Measurements from ENCODE around the gene ADARB2. TPM values are rescaled to one million over a fixed set of nuclear protein-coding genes. Genes with fewer than 3 reads are reported as not detected.

Gene ADARB2
- total RNA-seq, 1 donor from 2014 or later = 38.7 TPM

DNA sequence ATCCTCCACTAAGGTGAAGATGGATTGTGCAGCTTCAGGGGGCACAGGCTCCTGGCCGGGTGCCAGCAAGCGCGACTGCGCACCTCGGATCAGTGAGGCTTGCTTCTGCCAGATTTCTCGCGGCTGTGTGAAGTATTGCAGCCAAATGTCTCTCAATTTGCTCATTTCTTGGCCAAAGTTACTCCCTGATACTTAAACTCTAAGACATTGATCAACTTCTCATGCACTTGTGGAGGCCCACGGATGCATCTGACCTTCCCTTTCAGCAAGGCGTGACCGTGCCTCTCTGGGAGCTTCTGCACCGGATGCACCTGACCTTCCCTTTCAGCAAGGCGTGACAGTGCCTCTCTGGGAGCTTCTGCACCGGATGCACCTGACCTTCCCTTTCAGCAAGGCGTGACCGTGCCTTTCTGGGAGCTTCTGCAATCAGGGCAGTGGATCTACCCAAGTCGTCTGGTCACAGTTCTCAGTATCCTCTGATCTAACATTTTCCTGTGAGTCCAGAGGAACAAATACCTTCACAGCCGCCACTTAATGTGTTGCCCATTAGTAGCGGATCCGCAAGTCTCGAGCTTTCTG lies 248.3 kb downstream of the ADARB2 start:
- peak; percentile 75 for DNase-seq (ENCODE audit: extremely low spot score, unreplicated experiment)
- Mint-ChIP-seq H3K27me3 (ENCODE audit: unreplicated experiment) (peaks cover 4% of the 10 kb centered on the region), H3K4me1 (ENCODE audit: unreplicated experiment) (no peaks in the 10 kb centered on the region), H3K27ac (ENCODE audit: unreplicated experiment) (no peak overlapping the region), H3K36me3 (ENCODE audit: unreplicated experiment) (no peaks in the 10 kb centered on the region), H3K4me3 (ENCODE audit: unreplicated experiment) (no peak overlapping the region), H3K9me3 (ENCODE audit: unreplicated experiment) (no peaks in the 10 kb centered on the region)
- TF ChIP-seq, protein P1, sequence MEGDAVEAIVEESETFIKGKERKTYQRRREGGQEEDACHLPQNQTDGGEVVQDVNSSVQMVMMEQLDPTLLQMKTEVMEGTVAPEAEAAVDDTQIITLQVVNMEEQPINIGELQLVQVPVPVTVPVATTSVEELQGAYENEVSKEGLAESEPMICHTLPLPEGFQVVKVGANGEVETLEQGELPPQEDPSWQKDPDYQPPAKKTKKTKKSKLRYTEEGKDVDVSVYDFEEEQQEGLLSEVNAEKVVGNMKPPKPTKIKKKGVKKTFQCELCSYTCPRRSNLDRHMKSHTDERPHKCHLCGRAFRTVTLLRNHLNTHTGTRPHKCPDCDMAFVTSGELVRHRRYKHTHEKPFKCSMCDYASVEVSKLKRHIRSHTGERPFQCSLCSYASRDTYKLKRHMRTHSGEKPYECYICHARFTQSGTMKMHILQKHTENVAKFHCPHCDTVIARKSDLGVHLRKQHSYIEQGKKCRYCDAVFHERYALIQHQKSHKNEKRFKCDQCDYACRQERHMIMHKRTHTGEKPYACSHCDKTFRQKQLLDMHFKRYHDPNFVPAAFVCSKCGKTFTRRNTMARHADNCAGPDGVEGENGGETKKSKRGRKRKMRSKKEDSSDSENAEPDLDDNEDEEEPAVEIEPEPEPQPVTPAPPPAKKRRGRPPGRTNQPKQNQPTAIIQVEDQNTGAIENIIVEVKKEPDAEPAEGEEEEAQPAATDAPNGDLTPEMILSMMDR (IDR thresholded peaks at IDR 0.05) = no peak

DNA sequence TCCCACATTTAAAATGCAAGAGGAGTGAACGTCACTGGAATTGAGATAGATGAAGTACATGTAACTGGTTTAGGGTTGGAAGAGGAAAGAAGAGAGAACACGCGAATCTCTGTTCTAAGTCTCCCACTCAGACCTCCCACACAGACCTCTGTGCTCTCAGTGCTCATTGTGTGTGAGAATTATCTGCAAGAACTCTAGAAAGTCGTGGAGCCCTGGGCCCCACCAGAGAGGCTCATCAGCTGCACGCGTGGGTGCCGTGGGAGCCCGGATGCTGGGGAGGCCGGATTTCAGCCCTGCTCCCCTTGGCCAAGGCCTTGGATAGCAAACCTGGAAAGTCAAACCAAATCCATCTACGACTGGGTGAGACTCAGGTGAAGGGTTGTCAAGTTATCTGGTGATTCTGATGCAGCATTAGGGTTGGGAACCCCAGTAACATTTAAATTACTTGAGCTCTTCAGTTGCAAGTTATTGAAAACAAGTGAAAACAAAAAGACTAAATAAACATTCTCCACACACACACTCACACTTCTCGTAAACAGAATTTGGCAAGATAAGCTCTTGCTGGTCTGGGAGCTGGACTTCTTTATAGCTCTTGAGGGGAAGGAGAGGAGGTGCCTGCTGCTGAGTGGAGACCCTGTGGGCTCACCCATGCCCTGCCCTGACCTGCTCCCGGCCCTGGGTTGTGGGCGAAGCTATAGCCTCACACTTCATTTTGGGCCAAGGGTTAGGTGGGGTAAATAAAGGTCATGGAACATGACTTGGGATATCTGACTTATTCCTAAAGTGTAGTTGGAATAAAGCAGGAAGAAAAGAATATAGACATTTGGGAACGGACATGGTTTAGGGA lies 250.3 kb downstream of the ADARB2 start:
- Mint-ChIP-seq H3K27me3 (ENCODE audit: unreplicated experiment) (peaks cover 23% of the 10 kb centered on the region), H3K36me3 (ENCODE audit: unreplicated experiment) (no peaks in the 10 kb centered on the region), H3K27ac (ENCODE audit: unreplicated experiment) (no peak overlapping the region), H3K4me3 (ENCODE audit: unreplicated experiment) (no peak overlapping the region), H3K4me1 (ENCODE audit: unreplicated experiment) (no peaks in the 10 kb centered on the region), H3K9me3 (ENCODE audit: unreplicated experiment) (no peaks in the 10 kb centered on the region)
- TF ChIP-seq, protein P1 (IDR thresholded peaks at IDR 0.05) = no peak
- peak; percentile 75 for DNase-seq (ENCODE audit: extremely low spot score, unreplicated experiment)

DNA sequence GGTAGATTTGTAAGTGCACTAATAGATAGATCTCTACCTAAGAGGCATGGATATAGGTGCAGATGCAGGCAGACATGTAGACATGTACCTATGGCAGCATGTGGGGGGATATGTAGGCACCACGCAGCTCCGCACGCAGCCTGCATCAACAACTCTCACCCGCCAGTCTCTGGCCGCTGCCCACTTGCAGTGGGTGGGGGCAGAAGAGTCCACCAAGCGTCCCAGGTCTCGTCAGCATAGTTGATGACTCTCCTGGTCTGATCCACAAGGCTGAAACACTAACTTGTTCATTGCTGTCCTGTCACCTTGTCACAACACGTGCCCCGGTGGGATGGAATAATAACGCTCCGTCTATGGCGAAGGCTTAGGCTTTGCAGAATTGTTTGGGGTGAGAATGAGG lies 252.0 kb downstream of the ADARB2 start:
- Mint-ChIP-seq H3K27me3 (ENCODE audit: unreplicated experiment) (peaks cover 34% of the 10 kb centered on the region), H3K4me3 (ENCODE audit: unreplicated experiment) (no peak overlapping the region), H3K36me3 (ENCODE audit: unreplicated experiment) (no peaks in the 10 kb centered on the region), H3K9me3 (ENCODE audit: unreplicated experiment) (peaks cover 3% of the 10 kb centered on the region), H3K27ac (ENCODE audit: unreplicated experiment) (no peak overlapping the region), H3K4me1 (ENCODE audit: unreplicated experiment) (no peaks in the 10 kb centered on the region)
- DNase-seq (ENCODE audit: extremely low spot score, unreplicated experiment) = peak; percentile 70
- TF ChIP-seq, protein P1 (IDR thresholded peaks at IDR 0.05) = no peak

DNA sequence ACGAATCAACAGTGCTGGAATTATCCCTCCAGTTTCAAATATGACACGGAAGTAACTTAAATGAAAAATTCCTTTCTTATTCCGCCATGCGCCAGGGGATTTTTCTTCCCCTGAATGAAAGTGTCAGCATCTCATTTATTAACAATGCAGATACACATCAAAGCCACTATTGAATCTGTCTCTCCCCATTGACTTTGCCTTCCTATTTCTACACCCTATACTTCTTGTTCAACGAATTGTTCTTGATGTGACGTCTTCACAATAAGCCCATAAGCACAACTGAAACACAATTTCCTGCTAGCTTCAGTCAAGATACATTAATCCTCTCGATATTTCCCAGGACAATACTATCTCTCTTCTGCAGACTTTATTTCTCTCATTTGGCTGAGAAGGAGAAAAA lies 253.5 kb downstream of the ADARB2 start:
- Mint-ChIP-seq H3K4me1 (ENCODE audit: unreplicated experiment) (no peaks in the 10 kb centered on the region), H3K9me3 (ENCODE audit: unreplicated experiment) (peaks cover 3% of the 10 kb centered on the region), H3K4me3 (ENCODE audit: unreplicated experiment) (no peak overlapping the region), H3K36me3 (ENCODE audit: unreplicated experiment) (no peaks in the 10 kb centered on the region), H3K27me3 (ENCODE audit: unreplicated experiment) (peaks cover 34% of the 10 kb centered on the region), H3K27ac (ENCODE audit: unreplicated experiment) (no peak overlapping the region)
- TF ChIP-seq, protein P1 (IDR thresholded peaks at IDR 0.05) = no peak
- DNase-seq (ENCODE audit: extremely low spot score, unreplicated experiment) = no peak

DNA sequence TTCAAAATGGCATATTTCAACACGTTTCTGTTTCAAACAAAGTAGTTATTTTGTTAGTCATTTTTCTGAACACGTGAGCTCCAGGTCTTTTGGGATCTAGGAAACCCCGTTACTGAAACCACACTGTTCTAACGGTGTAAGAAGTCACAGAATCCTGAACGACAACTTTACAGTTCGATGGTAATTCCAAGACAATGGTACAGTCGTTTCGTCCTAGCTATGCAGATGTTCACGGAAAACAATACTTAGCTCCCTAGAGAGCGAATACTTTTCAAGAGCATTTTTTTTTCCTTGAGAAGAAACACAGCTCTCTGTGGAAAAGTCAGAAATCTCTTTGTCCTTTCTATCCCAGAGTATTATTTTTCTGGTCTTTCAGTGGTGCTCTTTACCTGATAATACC lies 254.1 kb downstream of the ADARB2 start:
- peaks cover 6% of the 10 kb centered on the region for H3K9me3 Mint-ChIP-seq (ENCODE audit: unreplicated experiment)
- no peak overlapping the region for H3K27ac Mint-ChIP-seq (ENCODE audit: unreplicated experiment)
- H3K4me3 Mint-ChIP-seq (ENCODE audit: unreplicated experiment) = no peak overlapping the region
- DNase-seq (ENCODE audit: extremely low spot score, unreplicated experiment) = no peak
- no peaks in the 10 kb centered on the region for H3K36me3 Mint-ChIP-seq (ENCODE audit: unreplicated experiment)
- H3K4me1 Mint-ChIP-seq (ENCODE audit: unreplicated experiment) = no peaks in the 10 kb centered on the region
- peaks cover 34% of the 10 kb centered on the region for H3K27me3 Mint-ChIP-seq (ENCODE audit: unreplicated experiment)
- TF ChIP-seq, protein P1 (IDR thresholded peaks at IDR 0.05) = no peak
